ENCODE results near the gene SLC24A4. TPM values are rescaled to one million over a fixed set of nuclear protein-coding genes. Genes with fewer than 3 reads are reported as not detected.

SLC24A4 gene
- total RNA-seq, 1 donor from 2014 or later, result 3.5 TPM

GRCh38 chr14:92513204-92513965 is 190.4 kb downstream of the SLC24A4 start, which contains the start of gene RIN3:
TSS of gene RIN3 (plus strand) at chr14:92513781. CDS start at chr14:92513933, 152 bp downstream.
- H3K4me1 ChIP-seq, result peaks cover 58% of the 10 kb centered on the region
- H3K4me3 ChIP-seq, result peak within 1 kb of the TSS; percentile 76
- H3K27me3 ChIP-seq (ENCODE audit: low read depth), result no peaks in the 10 kb centered on the region
- peak within 1 kb of the TSS; percentile 94 for H3K27ac ChIP-seq
- TF ChIP-seq CTCF (IDR thresholded peaks at IDR 0.05), result no peak
- intact Hi-C loops (cut with DNase I), result no loop called here
- no peaks in the 10 kb centered on the region for H3K9me3 ChIP-seq
- DNase-seq, result peak; percentile 80
- no peaks in the 10 kb centered on the region for H3K36me3 ChIP-seq
- peak; percentile 78 for ATAC-seq

- intact Hi-C loops (cut with DNase I), result no loop called here
- no peak for TF ChIP-seq CTCF (IDR thresholded peaks at IDR 0.05)
- H3K27me3 ChIP-seq (ENCODE audit: low read depth), result no peaks in the 10 kb centered on the region
- peaks cover 63% of the 10 kb centered on the region for H3K4me1 ChIP-seq
- H3K27ac ChIP-seq, result peak overlapping the region; percentile 94
- DNase-seq (peak; percentile 57), ATAC-seq (peak; percentile 57 to 60)
- H3K9me3 ChIP-seq, result no peaks in the 10 kb centered on the region
- H3K36me3 ChIP-seq, result no peaks in the 10 kb centered on the region
- peak overlapping the region; percentile 76 for H3K4me3 ChIP-seq
Observed at GRCh38 chr14:92513966-92514843, 191.2 kb downstream of the SLC24A4 start.

GRCh38 chr14:92514844-92515514 is 192.0 kb downstream of the SLC24A4 start:
- DNase-seq (peak; percentile 46), ATAC-seq (no peak)
- H3K9me3 ChIP-seq, result no peaks in the 10 kb centered on the region
- TF ChIP-seq CTCF (IDR thresholded peaks at IDR 0.05), result no peak
- no peaks in the 10 kb centered on the region for H3K27me3 ChIP-seq (ENCODE audit: low read depth)
- H3K4me1 ChIP-seq, result peaks cover 71% of the 10 kb centered on the region
- H3K4me3 ChIP-seq, result peak overlapping the region; percentile 76
- H3K36me3 ChIP-seq, result no peaks in the 10 kb centered on the region
- intact Hi-C loops (cut with DNase I), result no loop called here
- peak overlapping the region; percentile 94 for H3K27ac ChIP-seq

- no peak for ATAC-seq
- no peak for TF ChIP-seq CTCF (IDR thresholded peaks at IDR 0.05)
- no peak overlapping the region for H3K27ac ChIP-seq
- intact Hi-C loops (cut with DNase I), result no loop called here
- no peak for DNase-seq
- H3K36me3 ChIP-seq, result no peaks in the 10 kb centered on the region
- peaks cover 71% of the 10 kb centered on the region for H3K4me1 ChIP-seq
- H3K4me3 ChIP-seq, result peak overlapping the region; percentile 76
- no peaks in the 10 kb centered on the region for H3K27me3 ChIP-seq (ENCODE audit: low read depth)
- H3K9me3 ChIP-seq, result no peaks in the 10 kb centered on the region
Observed at GRCh38 chr14:92515546-92516343, 192.8 kb downstream of the SLC24A4 start.

Data from lower lobe of right lung (tissue), 2 donors.